Measurements from ENCODE around the gene EYS. TPM values are rescaled to one million over a fixed set of nuclear protein-coding genes. Genes with fewer than 3 reads are reported as not detected.

Gene EYS
- total and polyA plus RNA-seq, 2 of the 13 experiments (the other 11 are each of a cell fraction or from before 2014, with no cell fraction given) = 0.04 to 0.07 TPM

- TF ChIP-seq PATZ1 (CRISPR knock-in tag; IDR thresholded peaks at IDR 0.05) = 0 out of 2 replicates have a peak, but pooled peaks have one; percentile 49
- TF ChIP-seq SAFB2 (CRISPR knock-in tag; IDR thresholded peaks at IDR 0.05; ENCODE audit: borderline replicate concordance, low read depth) = no peak
- peak; percentile 43; the same call in 1 of the 2 replicates for TF ChIP-seq ZNF292 (CRISPR knock-in tag; IDR thresholded peaks at IDR 0.05; ENCODE audit: borderline replicate concordance, low read depth)
- no peak for TF ChIP-seq KDM3A (CRISPR knock-in tag; IDR thresholded peaks at IDR 0.05; ENCODE audit: low read depth)
- TF ChIP-seq ARID2 (CRISPR knock-in tag; IDR thresholded peaks at IDR 0.05; ENCODE audit: borderline replicate concordance) = peak; percentile 53; the same call in 1 of the 2 replicates
- no peak for TF ChIP-seq ZNF782 (CRISPR knock-in tag; IDR thresholded peaks at IDR 0.05; ENCODE audit: borderline replicate concordance)
- TF ChIP-seq ARID5B (CRISPR knock-in tag; IDR thresholded peaks at IDR 0.05) = peak; percentile 99
- no peak for TF ChIP-seq ETV6 (CRISPR knock-in tag; conservative IDR thresholded peaks at IDR 0.05)
- peak; percentile 38; the same call in 1 of the 2 replicates for TF ChIP-seq ZNF362 (CRISPR knock-in tag; IDR thresholded peaks at IDR 0.05; ENCODE audit: borderline replicate concordance)
- peak; percentile 47; the same call in 1 of the 2 replicates for TF ChIP-seq ZNF652 (CRISPR knock-in tag; IDR thresholded peaks at IDR 0.05; ENCODE audit: borderline replicate concordance, low read depth)
- TF ChIP-seq GLI4 (CRISPR knock-in tag; IDR thresholded peaks at IDR 0.05; ENCODE audit: borderline replicate concordance) = 0 out of 2 replicates have a peak, but pooled peaks have one; percentile 37
- no peak for TF ChIP-seq ZFP37 (CRISPR knock-in tag; IDR thresholded peaks at IDR 0.05; ENCODE audit: borderline replicate concordance)
- no peak for TF ChIP-seq ZBTB21 (CRISPR knock-in tag; IDR thresholded peaks at IDR 0.05)
- no peak; the same call in 1 of the 2 replicates for TF ChIP-seq TFE3 (CRISPR knock-in tag; IDR thresholded peaks at IDR 0.05)
- TF ChIP-seq EZH2 (conservative IDR thresholded peaks at IDR 0.05; ENCODE audit: low read depth, low read length) = no peak
- TF ChIP-seq TARDBP (CRISPR knock-in tag; IDR thresholded peaks at IDR 0.05) = peak; percentile 95
- peak; percentile 90 for TF ChIP-seq HDAC2 (CRISPR knock-in tag; IDR thresholded peaks at IDR 0.05)
- TF ChIP-seq ZNF614 (CRISPR knock-in tag; IDR thresholded peaks at IDR 0.05; ENCODE audit: borderline replicate concordance) = peak; percentile 68; the same call in 1 of the 2 replicates
- no peak for TF ChIP-seq ARNT (IDR thresholded peaks at IDR 0.05)
- TF ChIP-seq ZUFSP (CRISPR knock-in tag; IDR thresholded peaks at IDR 0.05; ENCODE audit: borderline replicate concordance) = no peak
Observed at GRCh38 chr6:64046746-64047208, 1660.2 kb downstream of the EYS start (continued).

Measured in HepG2 (cell line).